ENCODE measurements around the gene MGST1.
A peak's percentile ranks its signal among the peaks of the same experiment; 100 is the strongest.

MGST1 gene

GRCh38 chr12:16384732-16385131 is 37.3 kb downstream of the MGST1 start:
- no peaks in the 10 kb centered on the region for H4K20me1 ChIP-seq (ENCODE audit: insufficient read depth, low read length, poor library complexity, severe bottlenecking)
- no peaks in the 10 kb centered on the region for H3K79me2 ChIP-seq (ENCODE audit: insufficient read depth, low read length)
- H3K4me1 ChIP-seq (ENCODE audit: insufficient read depth, low read length, poor library complexity, severe bottlenecking) = no peaks in the 10 kb centered on the region
- H3K4me3 ChIP-seq (ENCODE audit: low read length, poor library complexity, severe bottlenecking) = no peak overlapping the region
- no peak for TF ChIP-seq CTCF (conservative IDR thresholded peaks at IDR 0.05; ENCODE audit: low read length)
- TF ChIP-seq EZH2phosphoT487 (IDR thresholded peaks at IDR 0.05; ENCODE audit: borderline replicate concordance) = no peak
- H3F3A ChIP-seq (ENCODE audit: low read depth) = no peaks in the 10 kb centered on the region
- no peaks in the 10 kb centered on the region for H3K9me2 ChIP-seq (replicated peaks; ENCODE audit: low read depth, low read length)
- H3K27me3 ChIP-seq (ENCODE audit: insufficient read depth, low read length, poor library complexity, severe bottlenecking) = no peaks in the 10 kb centered on the region
- H3K36me3 ChIP-seq (ENCODE audit: insufficient read depth, low read length) = no peaks in the 10 kb centered on the region
- H2AFZ ChIP-seq (ENCODE audit: low read length) = no peak overlapping the region
- H3K4me2 ChIP-seq (ENCODE audit: low read depth, low read length, poor library complexity, severe bottlenecking) = no peak overlapping the region
- no peaks in the 10 kb centered on the region for H3K9me3 ChIP-seq (ENCODE audit: insufficient read depth, low read depth, low read length)
- no peak overlapping the region for H3K9ac ChIP-seq (ENCODE audit: low read depth, low read length, poor library complexity, severe bottlenecking)

GRCh38 chr12:16385782-16386646 is 38.6 kb downstream of the MGST1 start:
- no peak overlapping the region for H3K4me2 ChIP-seq (ENCODE audit: low read depth, low read length, poor library complexity, severe bottlenecking)

GRCh38 chr12:16387919-16388318 is 40.5 kb downstream of the MGST1 start:
- Histone ChIP-seq H3K9me2 (replicated peaks; ENCODE audit: low read depth, low read length) (no peaks in the 10 kb centered on the region), H3K36me3 (ENCODE audit: insufficient read depth, low read length) (no peaks in the 10 kb centered on the region), H2AFZ (ENCODE audit: low read length) (no peak overlapping the region), H3K9me3 (ENCODE audit: insufficient read depth, low read depth, low read length) (no peaks in the 10 kb centered on the region), H3K9ac (ENCODE audit: low read depth, low read length, poor library complexity, severe bottlenecking) (no peak overlapping the region), H3K4me2 (ENCODE audit: low read depth, low read length, poor library complexity, severe bottlenecking) (no peak overlapping the region), H3K27me3 (ENCODE audit: insufficient read depth, low read length, poor library complexity, severe bottlenecking) (no peaks in the 10 kb centered on the region), H3K4me1 (ENCODE audit: insufficient read depth, low read length, poor library complexity, severe bottlenecking) (no peaks in the 10 kb centered on the region), H3K4me3 (ENCODE audit: low read length, poor library complexity, severe bottlenecking) (no peak overlapping the region), H3F3A (ENCODE audit: low read depth) (no peaks in the 10 kb centered on the region), H4K20me1 (ENCODE audit: insufficient read depth, low read length, poor library complexity, severe bottlenecking) (no peaks in the 10 kb centered on the region), H3K79me2 (ENCODE audit: insufficient read depth, low read length) (no peaks in the 10 kb centered on the region)
- TF ChIP-seq EZH2phosphoT487 (IDR thresholded peaks at IDR 0.05; ENCODE audit: borderline replicate concordance) (no peak), CTCF (conservative IDR thresholded peaks at IDR 0.05; ENCODE audit: low read length) (no peak)

More at GRCh38 chr12:16385782-16386646, 38.6 kb downstream of the MGST1 start:
- H3F3A ChIP-seq (ENCODE audit: low read depth) = no peaks in the 10 kb centered on the region
- H3K9me3 ChIP-seq (ENCODE audit: insufficient read depth, low read depth, low read length) = no peaks in the 10 kb centered on the region
- no peaks in the 10 kb centered on the region for H3K79me2 ChIP-seq (ENCODE audit: insufficient read depth, low read length)
- no peaks in the 10 kb centered on the region for H3K27me3 ChIP-seq (ENCODE audit: insufficient read depth, low read length, poor library complexity, severe bottlenecking)
- no peak overlapping the region for H2AFZ ChIP-seq (ENCODE audit: low read length)
- no peaks in the 10 kb centered on the region for H4K20me1 ChIP-seq (ENCODE audit: insufficient read depth, low read length, poor library complexity, severe bottlenecking)
- H3K36me3 ChIP-seq (ENCODE audit: insufficient read depth, low read length) = no peaks in the 10 kb centered on the region
- no peak overlapping the region for H3K4me3 ChIP-seq (ENCODE audit: low read length, poor library complexity, severe bottlenecking)
- TF ChIP-seq EZH2phosphoT487 (IDR thresholded peaks at IDR 0.05; ENCODE audit: borderline replicate concordance) (no peak), CTCF (conservative IDR thresholded peaks at IDR 0.05; ENCODE audit: low read length) (0 out of 2 replicates have a peak, but pooled peaks have one; percentile 8)
- no peaks in the 10 kb centered on the region for H3K9me2 ChIP-seq (replicated peaks; ENCODE audit: low read depth, low read length)
- H3K9ac ChIP-seq (ENCODE audit: low read depth, low read length, poor library complexity, severe bottlenecking) = no peak overlapping the region
- no peaks in the 10 kb centered on the region for H3K4me1 ChIP-seq (ENCODE audit: insufficient read depth, low read length, poor library complexity, severe bottlenecking)
